T-cell (primary cell): ENCODE results near the gene ULK3. TPM values are rescaled to one million over a fixed set of nuclear protein-coding genes. Genes with fewer than 3 reads are reported as not detected.

Experiments
- ATAC-seq, 4 experiments: fragments of 200-7000 bp in 3 of 4; fragments of 150-1000 bp in 1 of 4; cut with Tn5 transposase; replicated peaks in 1 of 4; 1 replicate in 3 of 4; 2 replicates in 1 of 4; pipeline ENCODE4 v1.10.0; 2021; ENCODE audit warnings: moderate library complexity in 3 of 4, mild to moderate bottlenecking in 2 of 4, moderate number of reproducible peaks in 1 of 4
- CTCF ChIA-PET, 2 donors: fragments of 300-600 bp; sonication (Branson Sonifier 250); formaldehyde crosslinking; loops; one replicate each; lab custom pipeline; 2022; ENCODE audit warnings: antibody characterized with exemption in 2 of 2; lab: Charles Lee
- POLR2A ChIA-PET, 2 donors: fragments of 300-600 bp; sonication (Branson Sonifier 250); formaldehyde crosslinking; loops; one replicate each; lab custom pipeline; 2022; ENCODE audit warnings: antibody characterized with exemption in 2 of 2; lab: Charles Lee
- DNase-seq, 35 experiments: peaks; one replicate each; pipeline versions ENCODE4 v3.0.0 to v3.0.0-alpha.2; 2013 to 2023
- H3K27ac ChIP-seq: one replicate; pipeline ENCODE4 v1.5.1; 2013; ENCODE audit warnings: low read length
- H3K27me3 ChIP-seq, 2 experiments: replicated peaks in 1 of 2; 1 replicate in 1 of 2; 2 replicates in 1 of 2; pipeline versions ENCODE4 v1.6.1 to v1.7.0; 2013; ENCODE audit warnings: low read length in 1 of 2, mixed read lengths in 1 of 2; ENCODE audit not compliant: control insufficient read depth in 2 of 2, insufficient read depth in 2 of 2; ENCODE audit errors: extremely low read depth in 1 of 2
- H3K36me3 ChIP-seq, 2 donors: 1 replicate in 1 of 2; 2 replicates in 1 of 2; pipeline versions ENCODE4 v1.6.1 to v1.7.0; 2013; ENCODE audit warnings: low read length in 1 of 2; ENCODE audit not compliant: control insufficient read depth in 2 of 2, insufficient read depth in 1 of 2; ENCODE audit errors: extremely low read depth in 1 of 2
- H3K4me1 ChIP-seq, 2 experiments: 1 replicate in 1 of 2; 2 replicates in 1 of 2; pipeline versions ENCODE4 v1.6.1 to v1.7.0; 2013; ENCODE audit warnings: low read length in 2 of 2, mixed read lengths in 1 of 2; ENCODE audit not compliant: insufficient read depth in 2 of 2, control insufficient read depth in 1 of 2; ENCODE audit errors: extremely low read depth in 1 of 2
- H3K4me3 ChIP-seq, 2 donors: 1 replicate in 1 of 2; 2 replicates in 1 of 2; pipeline versions ENCODE4 v1.5.1 to v1.7.0; 2013; ENCODE audit warnings: mild to moderate bottlenecking in 2 of 2, low read length in 1 of 2, moderate library complexity in 1 of 2; ENCODE audit not compliant: control insufficient read depth in 1 of 2; ENCODE audit errors: extremely low read depth in 1 of 2
- H3K9me3 ChIP-seq: 2 replicates; pipeline ENCODE4 v1.7.0; 2013
- H3K27ac Mint-ChIP-seq, 2 donors: one replicate each; pipeline ENCODE4 v1.8.0; 2020 to 2021; ENCODE audit warnings: mild to moderate bottlenecking in 2 of 2, mixed read lengths in 2 of 2
- H3K27me3 Mint-ChIP-seq, 2 donors: one replicate each; pipeline ENCODE4 v1.8.0; 2021 to 2022; ENCODE audit warnings: mixed read lengths in 2 of 2
- H3K36me3 Mint-ChIP-seq: one replicate; pipeline ENCODE4 v1.8.0; 2021; ENCODE audit warnings: mixed read lengths
- H3K4me1 Mint-ChIP-seq, 3 donors: one replicate each; pipeline ENCODE4 v1.8.0; 2020 to 2022; ENCODE audit warnings: mixed read lengths in 3 of 3, mild to moderate bottlenecking in 1 of 3
- H3K4me3 Mint-ChIP-seq, 3 donors: one replicate each; pipeline ENCODE4 v1.8.0; 2020 to 2022; ENCODE audit warnings: mild to moderate bottlenecking in 3 of 3, mixed read lengths in 3 of 3, moderate library complexity in 3 of 3
- H3K9me3 Mint-ChIP-seq, 3 donors: one replicate each; pipeline ENCODE4 v1.8.0; 2020 to 2022; ENCODE audit warnings: mixed read lengths in 3 of 3
- WGBS: methylation state at CpG from one replicate; pipeline ENCODE4 v1.1.5; 2013; ENCODE audit warnings: missing lambda C conversion rate; ENCODE audit not compliant: insufficient coverage; 5-methylcytosine and 5-hydroxymethylcytosine counted together
- total RNA-seq, 35 experiments: library from RNA in 6 of 35; stranded (reverse) in 6 of 35; fragments of 120-200 nt in 1 of 35; gene quantifications; one replicate each; pipeline versions ENCODE4 v1.2.1 to v1.2.4 and lab custom pipeline; 2013 to 2026

ULK3 gene
- total RNA-seq, 5 donors from 2014 or later (not counting 1 experiment from before 2014, with no cell fraction given), result 53.4 to 112 (median 101) TPM

DNA sequence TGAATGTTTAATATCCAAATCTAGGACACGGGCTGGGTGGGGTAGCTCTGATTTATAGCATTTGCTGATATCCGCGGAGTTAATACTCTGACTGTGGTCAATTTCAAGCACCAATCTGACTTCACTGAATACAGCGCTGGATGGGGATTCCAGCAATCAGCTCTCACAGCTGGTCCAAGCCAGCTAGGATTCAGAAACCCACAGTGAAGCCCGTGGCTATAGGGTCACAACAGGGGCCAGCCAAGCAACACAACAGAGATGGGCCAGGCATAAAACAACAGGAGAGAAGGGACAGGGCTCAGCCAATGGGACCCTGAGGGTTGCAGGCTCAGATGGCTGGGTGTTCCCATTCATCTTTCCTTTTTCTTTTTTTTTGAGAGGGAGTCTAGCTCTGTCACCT, 35.7 kb downstream of the ULK3 start:
- H3K4me1 ChIP-seq, result peaks cover 6 to 29% of the 10 kb centered on the region in 2 experiments
- ChIA-PET POLR2A (interaction anchor here in 1 of 2 donors (0.7 kb wide), 1 partner anchor 85 kb away, joined by 5 read pairs; no protein-coding TSS in a partner anchor), CTCF (interaction anchor here in 1 of 2 donors (0.7 kb wide), 1 partner anchor 259 kb away, joined by 3 read pairs; no protein-coding TSS in a partner anchor)
- Mint-ChIP-seq H3K4me3 (no peak overlapping the region), H3K9me3 (no peaks in the 10 kb centered on the region), H3K27me3 (no peaks in the 10 kb centered on the region), H3K4me1 (peaks cover 28 to 34% (median 32%) of the 10 kb centered on the region in 3 donors), H3K27ac (peak overlapping the region; percentile 77 to 93), H3K36me3 (peaks cover 5% of the 10 kb centered on the region)
- ATAC-seq (no peak), DNase-seq (no peak)
- peak overlapping the region; percentile 3 for H3K27ac ChIP-seq
- H3K9me3 ChIP-seq, result no peaks in the 10 kb centered on the region
- no peak overlapping the region for H3K4me3 ChIP-seq
- WGBS, result 90% methylated on average over 2 of the region's 5 CpGs
- no peaks in the 10 kb centered on the region for H3K27me3 ChIP-seq
- H3K36me3 ChIP-seq, result peaks cover 0 to 23% of the 10 kb centered on the region in 2 donors

DNA sequence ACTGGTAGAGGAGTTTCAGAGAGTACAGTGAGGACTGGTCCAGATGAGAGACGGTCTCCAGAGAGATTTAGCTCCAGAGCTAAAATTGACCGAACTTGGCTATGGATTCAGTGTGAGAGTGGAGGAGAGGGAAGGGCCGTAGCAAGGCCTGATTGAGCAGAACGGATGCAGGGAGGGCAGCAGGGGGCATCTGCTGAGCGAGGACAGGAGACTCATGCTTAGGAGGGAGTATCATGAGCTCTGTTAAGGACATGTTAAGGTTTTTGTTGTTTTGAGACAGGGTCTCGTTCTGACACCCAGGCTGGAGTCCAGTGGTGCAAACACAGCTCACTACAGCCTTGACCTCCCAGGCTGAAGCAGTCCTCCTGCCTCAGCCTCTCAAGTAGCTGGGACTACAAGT, 38.0 kb downstream of the ULK3 start:
- peak overlapping the region; percentile 44 to 77 for H3K27ac Mint-ChIP-seq
- ATAC-seq (no peak), DNase-seq (no peak)
- 85% methylated on average over 6 of the region's 6 CpGs for WGBS
- POLR2A ChIA-PET, result no interaction called here
- no peaks in the 10 kb centered on the region for H3K9me3 Mint-ChIP-seq
- no peaks in the 10 kb centered on the region for H3K27me3 Mint-ChIP-seq
- peaks cover 32 to 38% (median 37%) of the 10 kb centered on the region in 3 donors for H3K4me1 Mint-ChIP-seq
- Histone ChIP-seq H3K4me3 (no peak overlapping the region), H3K4me1 (peaks cover 7 to 37% of the 10 kb centered on the region in 2 experiments), H3K27me3 (no peaks in the 10 kb centered on the region), H3K9me3 (no peaks in the 10 kb centered on the region), H3K36me3 (peaks cover 12 to 47% of the 10 kb centered on the region in 2 donors), H3K27ac (no peak overlapping the region)
- no peak overlapping the region for H3K4me3 Mint-ChIP-seq
- peaks cover 12% of the 10 kb centered on the region for H3K36me3 Mint-ChIP-seq
- CTCF ChIA-PET, result interaction anchor here in 1 of 2 donors (1.2 to 1.7 kb wide), 2 partner anchors 27 to 35 kb away, joined by 6 read pairs; no protein-coding TSS in a partner anchor

DNA sequence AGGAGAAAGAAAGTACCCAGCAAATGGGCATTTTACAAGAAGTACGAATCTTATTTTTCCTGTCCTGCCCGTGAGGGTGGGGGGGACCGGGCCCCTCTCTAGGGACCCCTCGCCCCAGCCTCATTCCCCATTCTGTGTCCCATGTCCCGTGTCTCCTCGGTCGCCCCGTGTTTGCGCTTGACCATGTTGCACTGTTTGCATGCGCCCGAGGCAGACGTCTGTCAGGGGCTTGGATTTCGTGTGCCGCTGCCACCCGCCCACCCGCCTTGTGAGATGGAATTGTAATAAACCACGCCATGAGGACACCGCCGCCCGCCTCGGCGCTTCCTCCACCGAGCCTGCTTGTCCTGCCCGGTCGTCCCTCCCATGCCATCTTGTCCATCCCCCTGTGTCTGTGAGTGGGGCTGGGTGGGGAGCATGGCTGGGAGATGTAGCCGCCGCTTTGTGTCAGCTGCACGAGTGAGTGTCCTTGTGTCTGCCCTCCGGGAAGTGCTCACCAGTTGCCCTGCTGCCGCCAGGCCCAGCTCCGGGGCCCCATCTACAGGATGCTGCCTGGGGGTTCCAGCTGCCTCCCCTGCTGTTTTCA, 40.0 kb downstream of the ULK3 start:
- ChIA-PET CTCF (interaction anchor here (0.6 to 3.9 kb wide), 2 partner anchors 23 to 32 kb away, joined by 3 to 35 read pairs; no protein-coding TSS in a partner anchor), POLR2A (no interaction called here)
- 88% methylated on average over 18 of the region's 31 CpGs for WGBS
- Histone ChIP-seq H3K4me3 (no peak overlapping the region), H3K36me3 (peaks cover 18 to 67% of the 10 kb centered on the region in 2 donors), H3K27ac (no peak overlapping the region), H3K4me1 (peaks cover 12 to 40% of the 10 kb centered on the region in 2 experiments), H3K9me3 (no peaks in the 10 kb centered on the region), H3K27me3 (no peaks in the 10 kb centered on the region)
- ATAC-seq (no peak), DNase-seq (no peak)
- peaks cover 23% of the 10 kb centered on the region for H3K36me3 Mint-ChIP-seq
- H3K4me1 Mint-ChIP-seq, result peaks cover 38 to 43% (median 41%) of the 10 kb centered on the region in 3 donors
- no peaks in the 10 kb centered on the region for H3K9me3 Mint-ChIP-seq
- H3K27ac Mint-ChIP-seq, result no peak overlapping the region
- H3K4me3 Mint-ChIP-seq, result no peak overlapping the region
- no peaks in the 10 kb centered on the region for H3K27me3 Mint-ChIP-seq

DNA sequence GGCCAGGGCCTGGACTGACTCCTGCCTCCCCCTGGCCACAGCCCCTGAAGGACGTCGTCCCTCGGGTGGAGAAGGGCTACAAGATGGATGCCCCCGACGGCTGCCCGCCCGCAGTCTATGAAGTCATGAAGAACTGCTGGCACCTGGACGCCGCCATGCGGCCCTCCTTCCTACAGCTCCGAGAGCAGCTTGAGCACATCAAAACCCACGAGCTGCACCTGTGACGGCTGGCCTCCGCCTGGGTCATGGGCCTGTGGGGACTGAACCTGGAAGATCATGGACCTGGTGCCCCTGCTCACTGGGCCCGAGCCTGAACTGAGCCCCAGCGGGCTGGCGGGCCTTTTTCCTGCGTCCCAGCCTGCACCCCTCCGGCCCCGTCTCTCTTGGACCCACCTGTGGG, 40.7 kb downstream of the ULK3 start:
- H3K4me3 Mint-ChIP-seq, result no peak overlapping the region
- H3K9me3 Mint-ChIP-seq, result no peaks in the 10 kb centered on the region
- ATAC-seq (no peak), DNase-seq (no peak)
- ChIA-PET CTCF (interaction anchor here (0.6 to 3.9 kb wide), 2 partner anchors 22 to 31 kb away, joined by 3 to 35 read pairs; no protein-coding TSS in a partner anchor), POLR2A (no interaction called here)
- Histone ChIP-seq H3K9me3 (no peaks in the 10 kb centered on the region), H3K4me3 (no peak overlapping the region), H3K27ac (no peak overlapping the region), H3K27me3 (no peaks in the 10 kb centered on the region), H3K36me3 (peaks cover 18 to 72% of the 10 kb centered on the region in 2 donors), H3K4me1 (peaks cover 14 to 40% of the 10 kb centered on the region in 2 experiments)
- H3K4me1 Mint-ChIP-seq, result peaks cover 40 to 44% (median 41%) of the 10 kb centered on the region in 3 donors
- H3K27ac Mint-ChIP-seq, result no peak overlapping the region
- WGBS, result 90% methylated on average over 18 of the region's 20 CpGs
- H3K27me3 Mint-ChIP-seq, result no peaks in the 10 kb centered on the region
- H3K36me3 Mint-ChIP-seq, result peaks cover 24% of the 10 kb centered on the region

DNA sequence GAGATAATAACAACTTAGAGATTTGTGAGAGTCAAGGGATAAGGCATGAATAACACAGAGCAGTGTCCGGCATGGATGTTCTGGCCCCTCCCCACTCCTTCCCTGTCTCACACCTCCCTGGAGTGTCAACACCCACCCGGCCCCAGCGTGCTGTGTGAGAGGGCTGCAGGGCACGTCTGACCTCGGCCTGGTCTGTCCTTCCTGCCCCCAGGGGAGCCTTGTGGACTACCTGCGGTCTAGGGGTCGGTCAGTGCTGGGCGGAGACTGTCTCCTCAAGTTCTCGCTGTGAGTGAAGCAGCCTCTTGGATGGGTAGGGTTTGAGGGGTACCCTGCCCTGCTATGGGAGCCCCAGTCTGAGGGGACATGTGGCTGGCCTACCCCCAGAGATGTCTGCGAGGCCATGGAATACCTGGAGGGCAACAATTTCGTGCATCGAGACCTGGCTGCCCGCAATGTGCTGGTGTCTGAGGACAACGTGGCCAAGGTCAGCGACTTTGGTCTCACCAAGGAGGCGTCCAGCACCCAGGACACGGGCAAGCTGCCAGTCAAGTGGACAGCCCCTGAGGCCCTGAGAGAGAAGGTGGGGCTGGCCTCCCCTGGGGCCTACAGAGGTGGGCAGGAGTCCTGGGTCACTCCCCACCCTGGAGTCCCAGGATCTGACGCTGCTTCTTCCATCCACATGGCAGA, 41.5 kb downstream of the ULK3 start:
- Mint-ChIP-seq H3K27ac (peak overlapping the region in 1 of 2 donors; percentile 5), H3K27me3 (no peaks in the 10 kb centered on the region), H3K4me1 (peaks cover 37 to 45% (median 39%) of the 10 kb centered on the region in 3 donors), H3K9me3 (no peaks in the 10 kb centered on the region), H3K4me3 (no peak overlapping the region), H3K36me3 (peaks cover 24% of the 10 kb centered on the region)
- Histone ChIP-seq H3K27me3 (no peaks in the 10 kb centered on the region), H3K4me3 (no peak overlapping the region), H3K27ac (no peak overlapping the region), H3K9me3 (no peaks in the 10 kb centered on the region), H3K36me3 (peaks cover 18 to 78% of the 10 kb centered on the region in 2 donors), H3K4me1 (peaks cover 19 to 42% of the 10 kb centered on the region in 2 experiments)
- no peak for ATAC-seq
- 95% methylated on average over 14 of the region's 18 CpGs for WGBS
- ChIA-PET POLR2A (no interaction called here), CTCF (interaction anchor here (0.9 to 3.9 kb wide), 3 partner anchors 31 to 167 kb away, joined by 3 to 41 read pairs (median 35); no protein-coding TSS in a partner anchor)
- DNase-seq, result no peak

DNA sequence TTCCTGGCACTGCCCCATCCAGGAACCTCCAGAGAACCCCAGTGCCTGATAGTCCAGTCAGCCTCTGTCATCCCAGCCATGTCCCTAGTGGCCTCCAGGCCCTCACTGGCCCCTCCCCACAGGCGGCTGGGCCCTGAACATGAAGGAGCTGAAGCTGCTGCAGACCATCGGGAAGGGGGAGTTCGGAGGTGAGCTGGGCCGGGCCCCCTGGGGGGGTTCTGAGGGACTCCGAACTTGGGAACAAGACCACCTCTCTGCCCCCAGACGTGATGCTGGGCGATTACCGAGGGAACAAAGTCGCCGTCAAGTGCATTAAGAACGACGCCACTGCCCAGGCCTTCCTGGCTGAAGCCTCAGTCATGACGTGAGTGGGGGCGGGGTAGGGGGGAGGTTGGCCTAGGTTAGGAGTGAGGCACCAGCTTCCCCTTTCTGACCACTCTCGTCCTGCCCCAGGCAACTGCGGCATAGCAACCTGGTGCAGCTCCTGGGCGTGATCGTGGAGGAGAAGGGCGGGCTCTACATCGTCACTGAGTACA, 42.3 kb downstream of the ULK3 start:
- POLR2A ChIA-PET, result interaction anchor here (0.6 to 1.1 kb wide), 3 partner anchors 30 to 226 kb away, joined by 3 to 9 read pairs (median 7); no protein-coding TSS in a partner anchor

More for the DNA sequence above, 42.3 kb downstream of the ULK3 start:
- Mint-ChIP-seq H3K9me3 (no peaks in the 10 kb centered on the region), H3K4me1 (peaks cover 42 to 50% (median 45%) of the 10 kb centered on the region in 3 donors), H3K27ac (peak overlapping the region; percentile 86 to 89), H3K36me3 (peaks cover 29% of the 10 kb centered on the region), H3K27me3 (no peaks in the 10 kb centered on the region), H3K4me3 (no peak overlapping the region)
- ATAC-seq (no peak), DNase-seq (no peak)
- WGBS, result 83% methylated on average over 14 of the region's 20 CpGs
- CTCF ChIA-PET, result interaction anchor here (0.5 to 3.9 kb wide), 8 partner anchors 13 to 166 kb away, joined by 3 to 41 read pairs (median 8); no protein-coding TSS in a partner anchor
- peaks cover 18 to 78% of the 10 kb centered on the region in 2 donors for H3K36me3 ChIP-seq
- no peaks in the 10 kb centered on the region for H3K9me3 ChIP-seq
- no peaks in the 10 kb centered on the region for H3K27me3 ChIP-seq
- no peak overlapping the region for H3K4me3 ChIP-seq
- H3K4me1 ChIP-seq, result peaks cover 26 to 51% of the 10 kb centered on the region in 2 experiments
- H3K27ac ChIP-seq, result peak overlapping the region; percentile 54
